HG02763 (cell line): ENCODE results near the gene FBXO31.

Source experiments
- ATAC-seq: cut with Tn5 transposase; IDR thresholded peaks from one replicate; pipeline ENCODE4 v1.9.1; 2021; ENCODE audit warnings: mild to moderate bottlenecking, moderate library complexity; ENCODE audit not compliant: unreplicated experiment

Gene FBXO31

GRCh38 chr16:87316923-87317749, 66.4 kb downstream of the FBXO31 start, which contains the start of gene C16orf95:
Gene C16orf95, minus strand, starts transcription at chr16:87317392. Its CDS starts 150 bp downstream, at chr16:87317242.
- ATAC-seq, result peak; percentile 88

- no peak for ATAC-seq
Measured at GRCh38 chr16:87316450-87316922, 67.1 kb downstream of the FBXO31 start.

GRCh38 chr16:87314990-87315420, 68.6 kb downstream of the FBXO31 start:
- ATAC-seq, result no peak

- ATAC-seq, result no peak
Measured at GRCh38 chr16:87312008-87312407, 71.6 kb downstream of the FBXO31 start.

GRCh38 chr16:87311387-87311786, 72.2 kb downstream of the FBXO31 start:
- ATAC-seq, result no peak

- ATAC-seq, result no peak
Measured at GRCh38 chr16:87310610-87311009, 73.0 kb downstream of the FBXO31 start.

- no peak for ATAC-seq
Measured at GRCh38 chr16:87309620-87310525, 73.7 kb downstream of the FBXO31 start.

- ATAC-seq, result no peak
Measured at GRCh38 chr16:87308826-87309225, 74.8 kb downstream of the FBXO31 start.

GRCh38 chr16:87306516-87306915, 77.1 kb downstream of the FBXO31 start:
- no peak for ATAC-seq

- no peak for ATAC-seq
Measured at GRCh38 chr16:87305505-87306391, 77.8 kb downstream of the FBXO31 start.

- ATAC-seq, result no peak
Measured at GRCh38 chr16:87304951-87305350, 78.6 kb downstream of the FBXO31 start.

- ATAC-seq, result no peak
Measured at GRCh38 chr16:87303962-87304521, 79.5 kb downstream of the FBXO31 start.

- ATAC-seq, result no peak
Measured at GRCh38 chr16:87303431-87303930, 80.1 kb downstream of the FBXO31 start.

GRCh38 chr16:87298857-87299465, 84.6 kb downstream of the FBXO31 start:
- ATAC-seq, result no peak

GRCh38 chr16:87297918-87298631, 85.5 kb downstream of the FBXO31 start:
- ATAC-seq, result no peak

- ATAC-seq, result no peak
Measured at GRCh38 chr16:87297407-87297806, 86.2 kb downstream of the FBXO31 start.

- ATAC-seq, result no peak
Measured at GRCh38 chr16:87295661-87296531, 87.7 kb downstream of the FBXO31 start.

- ATAC-seq, result no peak
Measured at GRCh38 chr16:87295259-87295658, 88.3 kb downstream of the FBXO31 start.
